ENCODE results near the gene POU3F1. TPM values are rescaled to one million over a fixed set of nuclear protein-coding genes. Genes with fewer than 3 reads are reported as not detected.

Gene POU3F1
- total and polyA plus RNA-seq, 4 donors: 0.04 to 0.20 (median 0.17) TPM

GRCh38 chr1:38085666-38086330 is 39.2 kb upstream of the POU3F1 start:
- DNase-seq (peak in 2 of 3 donors; percentile 21 to 23), ATAC-seq (ENCODE audit: insufficient read depth, low FRiP score) (no peak)
- Histone ChIP-seq H3K4me1 (ENCODE audit: control insufficient read depth in 5 of 5, insufficient read depth in 5 of 5, low read length in 5 of 5) (no peaks in the 10 kb centered on the region), H3K9me3 (ENCODE audit: control insufficient read depth in 4 of 4, insufficient read depth in 3 of 4, low read length in 3 of 4) (no peaks in the 10 kb centered on the region), H3K27ac (ENCODE audit: low read depth in 1 of 2, low read length in 1 of 2) (no peak overlapping the region), H3K27me3 (ENCODE audit: control insufficient read depth in 3 of 3, insufficient read depth in 3 of 3, low read length in 2 of 3) (peaks cover 0 to 17% (median under 1%) of the 10 kb centered on the region in 3 donors), H3K9ac (ENCODE audit: insufficient read depth in 1 of 2, low read length in 2 of 2) (no peak overlapping the region), H3K36me3 (ENCODE audit: control insufficient read depth in 4 of 4, insufficient read depth in 4 of 4, low read length in 4 of 4) (no peaks in the 10 kb centered on the region), H3K4me3 (no peak overlapping the region)
- no peak for TF ChIP-seq CTCF (IDR thresholded peaks at IDR 0.05; ENCODE audit: control extremely low read depth, extremely low read depth)
- 61 to 66% methylated on average over 12 of the region's 12 CpGs for WGBS, 2 donors

- no peaks in the 10 kb centered on the region for H3K4me1 ChIP-seq (ENCODE audit: control insufficient read depth in 5 of 5, insufficient read depth in 5 of 5, low read length in 5 of 5)
- no peak overlapping the region for H3K27ac ChIP-seq (ENCODE audit: low read depth in 1 of 2, low read length in 1 of 2)
- H3K27me3 ChIP-seq (ENCODE audit: control insufficient read depth in 3 of 3, insufficient read depth in 3 of 3, low read length in 2 of 3): peaks cover 0 to 11% (median 0%) of the 10 kb centered on the region in 3 donors
- H3K9me3 ChIP-seq (ENCODE audit: control insufficient read depth in 4 of 4, insufficient read depth in 3 of 4, low read length in 3 of 4): no peaks in the 10 kb centered on the region
- no peak for TF ChIP-seq CTCF (IDR thresholded peaks at IDR 0.05; ENCODE audit: control extremely low read depth, extremely low read depth)
- no peak overlapping the region for H3K4me3 ChIP-seq
- ATAC-seq (ENCODE audit: insufficient read depth, low FRiP score) (no peak), DNase-seq (no peak)
- 75 to 79% methylated on average over 1 of the region's 1 CpG for WGBS, 2 donors
- no peaks in the 10 kb centered on the region for H3K36me3 ChIP-seq (ENCODE audit: control insufficient read depth in 4 of 4, insufficient read depth in 4 of 4, low read length in 4 of 4)
- no peak overlapping the region for H3K9ac ChIP-seq (ENCODE audit: insufficient read depth in 1 of 2, low read length in 2 of 2)
Observed at GRCh38 chr1:38084700-38085099, 38.1 kb upstream of the POU3F1 start.

- Histone ChIP-seq H3K9ac (ENCODE audit: insufficient read depth in 1 of 2, low read length in 2 of 2) (no peak overlapping the region), H3K4me1 (ENCODE audit: control insufficient read depth in 5 of 5, insufficient read depth in 5 of 5, low read length in 5 of 5) (no peaks in the 10 kb centered on the region), H3K27ac (ENCODE audit: low read depth in 1 of 2, low read length in 1 of 2) (no peak overlapping the region), H3K27me3 (ENCODE audit: control insufficient read depth in 3 of 3, insufficient read depth in 3 of 3, low read length in 2 of 3) (peaks cover 0 to 5% (median 0%) of the 10 kb centered on the region in 3 donors), H3K9me3 (ENCODE audit: control insufficient read depth in 4 of 4, insufficient read depth in 3 of 4, low read length in 3 of 4) (no peaks in the 10 kb centered on the region), H3K36me3 (ENCODE audit: control insufficient read depth in 4 of 4, insufficient read depth in 4 of 4, low read length in 4 of 4) (no peaks in the 10 kb centered on the region), H3K4me3 (no peak overlapping the region)
- WGBS, 2 donors: 89% methylated on average over 2 of the region's 2 CpGs
- DNase-seq (no peak), ATAC-seq (ENCODE audit: insufficient read depth, low FRiP score) (no peak)
- no peak for TF ChIP-seq CTCF (IDR thresholded peaks at IDR 0.05; ENCODE audit: control extremely low read depth, extremely low read depth)
Observed at GRCh38 chr1:38084113-38084512, 37.5 kb upstream of the POU3F1 start.

Data from lung (tissue), 12 donors.